Measurements from ENCODE around the gene ERAL1. TPM values are rescaled to one million over a fixed set of nuclear protein-coding genes. Genes with fewer than 3 reads are reported as not detected.

The ERAL1 gene
- polyA plus RNA-seq, 1 donor (not counting 4 experiments of a cell fraction or from before 2014, with no cell fraction given): 46.5 TPM

GRCh38 chr17:28906706-28907438, 52.1 kb downstream of the ERAL1 start:
- DNase-seq (ENCODE audit: low read depth, low spot score) (no peak), FAIRE-seq (no peak)
- Histone ChIP-seq H3K9me1 (ENCODE audit: control insufficient read depth, extremely low read depth, insufficient read depth, low read length) (no peaks in the 10 kb centered on the region), H3K27me3 (ENCODE audit: control insufficient read depth, extremely low read depth, insufficient read depth, low read length) (no peaks in the 10 kb centered on the region), H3K4me3 (ENCODE audit: control insufficient read depth in 2 of 3, extremely low read depth in 1 of 3, insufficient read depth in 2 of 3, low read depth in 1 of 3, low read length in 3 of 3) (no peak overlapping the region), H3K9me3 (ENCODE audit: control insufficient read depth, low read depth, low read length) (no peaks in the 10 kb centered on the region), H3K4me2 (ENCODE audit: control insufficient read depth, extremely low read depth, insufficient read depth, low read depth, low read length) (no peak overlapping the region), H3K9ac (ENCODE audit: control insufficient read depth, extremely low read depth, insufficient read depth, low read length) (no peak overlapping the region), H2AFZ (ENCODE audit: control insufficient read depth, low read length) (no peak overlapping the region), H4K20me1 (ENCODE audit: control insufficient read depth, extremely low read depth, insufficient read depth, low read length) (no peaks in the 10 kb centered on the region), H3K79me2 (ENCODE audit: control insufficient read depth, insufficient read depth, low read length) (no peaks in the 10 kb centered on the region), H3K27ac (ENCODE audit: control insufficient read depth, insufficient read depth, low read length) (no peak overlapping the region), H3K36me3 (ENCODE audit: control insufficient read depth in 2 of 2, extremely low read depth in 1 of 2, insufficient read depth in 2 of 2, low read length in 2 of 2) (peaks cover 33 to 43% of the 10 kb centered on the region in 2 experiments), H3K4me1 (ENCODE audit: control insufficient read depth, extremely low read depth, insufficient read depth, low read length) (peaks cover 35% of the 10 kb centered on the region)
- dilution Hi-C loops (cut with MboI; ENCODE audit: extremely low pct_ligation_motif_present, low sequenced_read_pairs): no loop called here
- no peak for TF ChIP-seq CTCF (optimal IDR thresholded peaks at IDR 0.05 in 1 of 3, IDR thresholded peaks at IDR 0.05 in 1 of 3, conservative IDR thresholded peaks at IDR 0.05 in 1 of 3; ENCODE audit: extremely low read depth in 1 of 3, insufficient read depth in 2 of 3, low read length in 3 of 3)
- TF ChIP-seq EZH2 (IDR thresholded peaks at IDR 0.05; ENCODE audit: low read length): no peak

- H2AFZ ChIP-seq (ENCODE audit: control insufficient read depth, low read length): no peak overlapping the region
- no peaks in the 10 kb centered on the region for H3K9me1 ChIP-seq (ENCODE audit: control insufficient read depth, extremely low read depth, insufficient read depth, low read length)
- dilution Hi-C loops (cut with MboI; ENCODE audit: extremely low pct_ligation_motif_present, low sequenced_read_pairs): no loop called here
- DNase-seq (ENCODE audit: low read depth, low spot score) (no peak), FAIRE-seq (no peak)
- peaks cover 44 to 46% of the 10 kb centered on the region in 2 experiments for H3K36me3 ChIP-seq (ENCODE audit: control insufficient read depth in 2 of 2, extremely low read depth in 1 of 2, insufficient read depth in 2 of 2, low read length in 2 of 2)
- no peak overlapping the region for H3K4me3 ChIP-seq (ENCODE audit: control insufficient read depth in 2 of 3, extremely low read depth in 1 of 3, insufficient read depth in 2 of 3, low read depth in 1 of 3, low read length in 3 of 3)
- H3K79me2 ChIP-seq (ENCODE audit: control insufficient read depth, insufficient read depth, low read length): no peaks in the 10 kb centered on the region
- H3K4me2 ChIP-seq (ENCODE audit: control insufficient read depth, extremely low read depth, insufficient read depth, low read depth, low read length): no peak overlapping the region
- H3K9ac ChIP-seq (ENCODE audit: control insufficient read depth, extremely low read depth, insufficient read depth, low read length): no peak overlapping the region
- no peaks in the 10 kb centered on the region for H4K20me1 ChIP-seq (ENCODE audit: control insufficient read depth, extremely low read depth, insufficient read depth, low read length)
- H3K27ac ChIP-seq (ENCODE audit: control insufficient read depth, insufficient read depth, low read length): no peak overlapping the region
- H3K27me3 ChIP-seq (ENCODE audit: control insufficient read depth, extremely low read depth, insufficient read depth, low read length): no peaks in the 10 kb centered on the region
- H3K4me1 ChIP-seq (ENCODE audit: control insufficient read depth, extremely low read depth, insufficient read depth, low read length): peaks cover 32% of the 10 kb centered on the region
- no peaks in the 10 kb centered on the region for H3K9me3 ChIP-seq (ENCODE audit: control insufficient read depth, low read depth, low read length)
- TF ChIP-seq EZH2 (IDR thresholded peaks at IDR 0.05; ENCODE audit: low read length): no peak
- no peak for TF ChIP-seq CTCF (optimal IDR thresholded peaks at IDR 0.05 in 1 of 3, IDR thresholded peaks at IDR 0.05 in 1 of 3, conservative IDR thresholded peaks at IDR 0.05 in 1 of 3; ENCODE audit: extremely low read depth in 1 of 3, insufficient read depth in 2 of 3, low read length in 3 of 3)
These were observed 53.1 kb downstream of the ERAL1 start for GRCh38 chr17:28907709-28908475.

All from keratinocyte (primary cell).